GM21360 (cell line): ENCODE results near the gene KRTAP4-1.
"Not testable (repeated sequence)": the region's sequence is repeated elsewhere in the genome, so short reads cannot be mapped to it uniquely, and the experiment has no call there.

ENCODE experiments used
- ATAC-seq: cut with Tn5 transposase; IDR thresholded peaks from one replicate; pipeline ENCODE4 v1.9.1; 2021; ENCODE audit warnings: mild to moderate bottlenecking, moderate library complexity; ENCODE audit not compliant: unreplicated experiment

KRTAP4-1 gene

DNA sequence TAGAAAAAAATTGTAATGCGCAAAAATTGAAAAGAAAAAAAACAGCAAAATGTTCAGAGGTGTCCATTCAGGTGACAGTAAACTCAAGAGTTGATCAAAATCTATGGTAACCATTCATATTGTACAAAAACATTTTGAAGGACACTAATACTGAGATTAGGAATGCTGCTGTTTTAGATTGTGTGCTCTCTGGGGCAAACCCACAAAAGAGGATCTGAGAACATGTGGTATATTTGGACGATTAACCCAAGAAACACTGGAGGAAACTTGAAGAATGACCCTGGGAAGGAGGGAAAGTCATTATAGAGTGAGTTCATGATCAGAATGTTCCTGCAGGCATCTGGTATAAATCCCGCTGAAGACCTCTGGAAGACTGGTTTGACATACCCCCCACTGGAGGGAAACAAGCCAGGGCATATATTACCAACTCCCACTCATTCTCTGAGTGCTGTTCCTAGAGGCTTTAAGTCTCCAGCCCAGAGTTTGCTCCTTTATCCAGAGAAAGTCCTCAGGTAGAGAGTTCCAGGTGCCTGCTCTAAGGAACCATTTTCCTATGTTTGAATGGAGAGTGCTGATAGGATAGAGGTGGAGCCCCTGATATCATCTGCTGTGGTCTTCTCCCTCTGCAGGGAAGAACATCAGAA lies 7.8 kb downstream of the KRTAP4-1 start:
- no peak for ATAC-seq

- ATAC-seq: no peak
Measured at GRCh38 chr17:41171886-41172285, 12.8 kb downstream of the KRTAP4-1 start.

GRCh38 chr17:41168121-41168520 lies 16.6 kb downstream of the KRTAP4-1 start, which contains the start of gene KRTAP4-3:
TSS of gene KRTAP4-3 (minus strand) at chr17:41168221. CDS start at chr17:41168172, 49 bp downstream.
- ATAC-seq: no peak

DNA sequence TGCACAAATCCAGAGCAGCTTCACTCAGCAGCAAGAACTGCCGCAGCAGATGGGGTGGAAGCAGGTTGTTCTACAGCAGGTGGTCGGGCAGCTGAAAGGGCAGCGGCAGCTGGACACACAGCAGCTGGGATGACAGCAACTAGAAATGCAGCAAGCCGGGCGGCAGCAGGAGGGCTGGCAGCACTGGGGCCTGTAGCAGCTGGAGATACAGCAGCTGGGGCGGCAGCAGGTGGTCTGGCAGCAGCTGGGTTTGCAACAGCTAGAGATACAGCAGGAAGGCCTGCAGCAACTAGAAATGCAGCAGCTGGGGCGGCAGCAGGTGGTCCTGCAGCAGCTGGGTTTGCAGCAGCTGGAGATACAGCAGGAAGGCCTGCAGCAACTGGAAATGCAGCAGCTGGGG lies 17.1 kb downstream of the KRTAP4-1 start:
- no peak for ATAC-seq

GRCh38 chr17:41163828-41164227 lies 20.9 kb downstream of the KRTAP4-1 start:
- ATAC-seq: no peak

GRCh38 chr17:41160648-41161047 lies 24.1 kb downstream of the KRTAP4-1 start, which contains the start of gene KRTAP4-4:
TSS of gene KRTAP4-4 (minus strand) at chr17:41160748. CDS start at chr17:41160691, 57 bp downstream.
- no peak for ATAC-seq

GRCh38 chr17:41160190-41160589 lies 24.5 kb downstream of the KRTAP4-1 start:
- not testable (repeated sequence) for ATAC-seq

- ATAC-seq: no peak
Measured at GRCh38 chr17:41153856-41154255, 30.9 kb downstream of the KRTAP4-1 start.

GRCh38 chr17:41151525-41151924 lies 33.2 kb downstream of the KRTAP4-1 start:
- no peak for ATAC-seq

DNA sequence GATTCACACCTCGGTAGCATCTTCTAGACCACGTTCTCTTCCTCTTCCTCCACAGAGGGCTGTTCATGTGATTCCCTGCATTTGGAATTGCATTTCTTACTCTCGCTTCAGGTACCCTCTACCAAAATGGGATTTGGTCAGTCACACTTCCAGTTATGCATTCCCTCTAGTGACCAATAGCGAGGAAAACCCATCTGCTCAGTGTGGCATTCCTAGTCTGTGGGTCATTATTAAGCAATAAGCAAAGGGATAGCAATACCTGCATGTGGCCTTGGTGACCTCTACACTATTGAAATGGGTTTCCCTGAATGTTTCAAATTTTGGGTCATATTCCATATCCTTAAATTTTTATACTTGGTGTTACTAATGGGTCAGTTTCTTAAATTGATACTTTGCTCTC lies 34.7 kb downstream of the KRTAP4-1 start:
- no peak for ATAC-seq

DNA sequence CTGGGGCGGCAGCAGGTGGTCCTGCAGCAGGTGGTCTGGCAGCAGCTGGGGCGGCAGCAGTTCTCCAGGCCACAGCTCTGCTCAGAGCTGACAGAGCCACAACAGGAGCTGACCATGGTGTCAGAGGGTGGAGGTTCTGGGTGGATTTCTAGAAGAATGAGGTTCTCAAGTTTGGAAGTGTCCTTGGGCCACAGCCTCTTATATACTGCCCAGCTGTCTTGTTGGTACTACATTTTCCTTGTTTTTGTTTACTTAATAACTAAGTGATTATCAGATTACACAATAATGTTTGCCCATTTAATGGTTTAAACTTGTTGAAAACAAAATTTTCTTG lies 35.1 kb downstream of the KRTAP4-1 start, which contains the start of gene KRTAP4-5:
Gene KRTAP4-5, minus strand, starts transcription at position 174 of the 334 bp plus-strand sequence. Its CDS starts 58 bp downstream, at position 116.
- no peak for ATAC-seq

DNA sequence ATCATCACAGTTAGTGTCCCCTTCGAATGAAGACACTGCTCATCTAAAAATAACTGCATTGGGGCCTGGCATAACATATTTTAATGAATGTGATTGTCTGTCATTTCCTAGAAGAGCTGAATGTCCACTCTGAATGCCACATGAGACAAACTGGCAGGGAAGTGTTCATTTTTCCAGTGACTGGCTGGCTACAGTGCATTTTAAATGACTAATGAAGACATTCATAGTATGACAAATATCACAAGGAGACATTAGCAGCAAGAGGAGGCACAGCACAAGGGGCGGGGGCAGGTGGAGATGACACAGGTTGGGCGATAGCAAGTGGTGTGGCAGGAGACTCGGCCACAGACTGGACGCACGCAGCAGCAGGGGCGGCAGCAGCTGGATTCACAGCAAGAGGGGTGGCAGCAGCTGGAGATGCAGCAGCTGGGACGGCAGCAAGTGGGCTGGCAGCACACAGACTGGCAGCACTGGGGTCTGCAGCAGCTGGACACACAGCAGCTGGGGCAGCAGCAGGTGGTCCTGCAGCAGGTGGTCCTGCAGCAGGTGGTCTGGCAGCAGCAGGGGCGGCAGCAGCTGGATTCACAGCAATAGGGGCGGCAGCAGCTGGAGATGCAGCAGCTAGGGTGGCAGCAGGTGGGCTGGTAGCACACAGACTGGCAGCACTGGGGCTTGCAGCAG lies 35.6 kb downstream of the KRTAP4-1 start:
- not testable (repeated sequence) for ATAC-seq

- no peak for ATAC-seq
Measured at GRCh38 chr17:41147531-41148204, 37.0 kb downstream of the KRTAP4-1 start.

DNA sequence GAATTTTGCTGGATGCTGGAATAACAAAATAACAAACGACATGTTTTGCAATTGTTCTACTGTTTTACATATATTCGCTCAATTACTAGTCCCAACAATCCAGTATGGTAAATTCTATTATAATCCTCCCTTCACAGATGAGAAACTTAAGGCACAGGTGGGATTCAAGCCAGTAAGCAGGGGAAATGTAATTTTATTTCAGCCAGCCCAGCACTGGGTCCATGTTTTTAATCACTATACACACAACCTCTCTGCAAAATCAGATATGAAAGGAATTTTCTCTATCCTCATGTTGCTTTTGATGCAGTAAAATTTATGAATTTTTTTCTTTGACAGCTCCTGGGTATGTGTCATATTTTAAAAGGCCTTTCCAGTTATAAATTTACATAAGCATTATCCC lies 39.5 kb downstream of the KRTAP4-1 start:
- ATAC-seq: no peak

DNA sequence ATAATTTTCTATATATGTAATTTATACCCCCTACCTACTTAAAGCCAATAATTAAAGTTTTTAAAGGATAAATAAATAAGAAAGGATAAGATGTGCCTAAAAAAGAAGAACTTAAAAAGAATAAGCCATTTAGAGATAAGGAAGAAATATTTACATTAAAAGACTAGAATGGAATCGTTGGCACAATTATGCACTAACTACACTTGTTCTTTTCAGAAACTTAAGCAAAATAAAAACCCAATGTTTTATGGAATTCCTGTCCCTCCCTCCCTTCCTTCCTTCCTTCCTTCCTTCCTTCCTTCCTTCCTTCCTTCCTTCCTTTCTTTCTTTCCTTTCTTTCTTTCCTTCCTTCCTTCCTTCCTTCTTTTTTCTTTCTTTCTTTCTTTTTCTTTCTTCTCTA lies 39.9 kb downstream of the KRTAP4-1 start:
- ATAC-seq: no peak

GRCh38 chr17:41141361-41141760 lies 43.4 kb downstream of the KRTAP4-1 start:
- no peak for ATAC-seq

DNA sequence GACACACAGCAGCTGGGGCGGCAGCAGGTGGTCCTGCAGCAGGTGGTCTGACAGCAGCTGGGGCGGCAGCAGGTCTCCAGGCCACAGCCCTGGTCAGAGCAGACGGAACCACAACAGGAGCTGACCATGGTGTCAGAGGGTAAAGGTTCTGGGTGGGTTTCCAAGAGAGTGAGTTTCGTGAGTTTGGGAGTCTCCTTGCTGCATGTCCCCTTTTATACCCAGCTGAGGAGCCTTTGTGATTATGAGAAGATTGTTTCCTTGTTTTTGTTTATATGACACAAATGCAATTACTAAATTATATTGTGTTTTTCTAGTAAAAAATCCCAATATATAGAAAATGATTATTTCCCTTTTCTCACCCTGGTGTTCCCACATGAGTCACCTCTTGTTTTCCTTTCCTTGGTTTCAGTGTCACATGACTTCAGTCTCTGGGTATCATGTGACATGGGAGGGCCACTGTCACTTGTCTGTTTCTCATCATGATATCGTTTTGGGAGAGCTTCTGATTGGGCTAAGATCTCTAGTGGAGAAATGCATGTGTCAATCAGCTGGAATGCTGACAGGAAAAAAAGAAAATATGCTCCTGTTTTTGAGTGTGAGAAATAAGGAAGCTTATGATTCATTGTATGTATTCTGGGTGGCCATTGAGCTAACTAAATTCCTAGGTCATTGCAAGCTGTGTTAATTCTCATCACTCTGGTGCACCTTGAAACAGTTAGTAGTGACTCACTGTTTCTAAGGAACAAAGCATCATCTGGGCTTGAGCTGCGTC lies 44.2 kb downstream of the KRTAP4-1 start, which contains the start of gene KRTAP4-6:
Gene KRTAP4-6, minus strand, starts transcription at position 185 of the 772 bp plus-strand sequence. Its CDS starts 57 bp downstream, at position 128.
- no peak for ATAC-seq

DNA sequence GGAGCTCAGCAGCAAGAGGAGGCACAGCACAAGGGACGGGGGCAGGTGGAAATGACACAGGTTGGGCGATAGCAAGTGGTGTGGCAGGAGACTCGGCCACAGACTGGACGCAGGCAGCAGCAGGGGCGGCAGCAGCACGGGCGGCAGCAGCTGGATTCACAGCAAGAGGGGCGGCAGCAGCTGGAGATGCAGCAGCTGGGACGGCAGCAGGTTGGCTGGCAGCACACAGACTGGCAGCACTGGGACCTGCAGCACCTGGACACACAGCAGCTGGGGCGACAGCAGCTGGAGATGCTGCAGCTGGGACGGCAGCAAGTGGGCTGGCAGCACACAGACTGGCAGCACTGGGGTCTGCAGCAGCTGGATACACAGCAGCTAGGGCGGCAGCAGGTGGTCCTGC lies 44.8 kb downstream of the KRTAP4-1 start:
- ATAC-seq: not testable (repeated sequence)
